HCT116 (cell line): ENCODE results near the gene PCED1A. TPM values are rescaled to one million over a fixed set of nuclear protein-coding genes. Genes with fewer than 3 reads are reported as not detected.
"Not testable (repeated sequence)": the region's sequence is repeated elsewhere in the genome, so short reads cannot be mapped to it uniquely, and the experiment has no call there.

ENCODE experiments used
- ATAC-seq: fragments of 200-7000 bp; cut with Tn5 transposase; 2 replicates; pipeline ENCODE4 v1.9.1; 2020; ENCODE audit warnings: mild to moderate bottlenecking, moderate library complexity
- BruUV-seq: library from RNA; stranded (reverse); fragments of 400-500 nt; replicated peaks from 2 replicates; lab custom pipeline; 2021; lab: Mats Ljungman, UMichigan
- CTCF ChIA-PET: fragments of 300-600 bp; sonication (Branson Sonifier 250); formaldehyde crosslinking; loops from one replicate; lab custom pipeline; 2021; ENCODE audit warnings: antibody characterized with exemption; lab: Charles Lee
- POLR2A ChIA-PET: fragments of 300-600, 350-600 bp; sonication (Branson Sonifier 250); formaldehyde crosslinking; loops from one replicate; lab custom pipeline; 2021; ENCODE audit warnings: antibody characterized with exemption; lab: Charles Lee
- RAD21 ChIA-PET, 2 experiments: fragments of 300-600 bp; sonication (Branson Sonifier 250); formaldehyde crosslinking; loops; one replicate each; lab custom pipeline; 2023; ENCODE audit warnings: low total read pairs in 2 of 2; ENCODE audit not compliant: uncharacterized antibody in 2 of 2, unreplicated experiment in 2 of 2, low non-redundant PET in 1 of 2; lab: Charles Lee
- DNase-seq: peaks from one replicate; pipeline ENCODE4 v3.0.0-alpha.2; 2010; ENCODE audit warnings: low read depth, low spot score
- H2AFZ ChIP-seq: fragments of 200-600 bp; shearing (Covaris generic), sonication (generic); 2 replicates; pipeline ENCODE4 v1.6.1; 2017; ENCODE audit warnings: low read depth, mixed run types, mixed read lengths, antibody characterized with exemption, low read length; ENCODE audit not compliant: poor library complexity, severe bottlenecking
- H3K27ac ChIP-seq: 2 replicates; pipeline ENCODE4 v1.5.1; 2012; ENCODE audit warnings: low read depth, low read length
- H3K27me3 ChIP-seq: fragments of 200-600 bp; sonication (generic); 2 replicates; pipeline ENCODE4 v1.6.1; 2016; ENCODE audit warnings: mixed run types, low read length, mixed read lengths; ENCODE audit not compliant: insufficient read depth
- H3K36me3 ChIP-seq, 2 experiments: fragments of 200-500 bp in 1 of 2; fragments of 200-600 bp in 1 of 2; sonication (Bioruptor generic) in 1 of 2; sonication (generic) in 1 of 2; 2 replicates each; pipeline versions ENCODE4 v1.5.1 to v1.6.1; 2014 to 2016; ENCODE audit warnings: low read length in 2 of 2, inconsistent platforms in 1 of 2, mixed read lengths in 1 of 2, mixed run types in 1 of 2; ENCODE audit not compliant: insufficient read depth in 2 of 2, control insufficient read depth in 1 of 2
- H3K4me1 ChIP-seq, 2 experiments: fragments of 200-600 bp in 1 of 2; sonication (generic) in 1 of 2; 2 replicates each; pipeline versions ENCODE4 v1.5.1 to v1.6.1; 2012 to 2017; ENCODE audit warnings: low read length in 2 of 2, inconsistent platforms in 1 of 2, mild to moderate bottlenecking in 1 of 2, mixed read lengths in 1 of 2, mixed run types in 1 of 2, moderate library complexity in 1 of 2; ENCODE audit not compliant: insufficient read depth in 2 of 2, control insufficient read depth in 1 of 2
- H3K4me2 ChIP-seq: fragments of 200-600 bp; sonication (generic); 2 replicates; pipeline ENCODE4 v1.6.1; 2017; ENCODE audit warnings: mixed run types, low read length, mixed read lengths
- H3K4me3 ChIP-seq, 2 experiments: fragments of 200-600 bp in 1 of 2; sonication (generic) in 1 of 2; replicated peaks in 1 of 2; 2 replicates each; pipeline ENCODE4 v1.5.1; 2011 to 2016; ENCODE audit warnings: low read length in 2 of 2, control low read depth in 1 of 2, low read depth in 1 of 2, mild to moderate bottlenecking in 1 of 2, mixed read lengths in 1 of 2, mixed run types in 1 of 2
- H3K79me2 ChIP-seq: fragments of 200-600 bp; sonication (generic); 2 replicates; pipeline ENCODE4 v1.6.1; 2017; ENCODE audit warnings: mild to moderate bottlenecking, mixed run types, low read length, moderate library complexity, mixed read lengths; ENCODE audit not compliant: insufficient read depth
- H3K9ac ChIP-seq: fragments of 200-600 bp; sonication (generic); 2 replicates; pipeline ENCODE4 v1.6.1; 2016; ENCODE audit warnings: low read length, mixed read lengths
- H3K9me2 ChIP-seq: fragments of 200-600 bp; sonication (generic), shearing (Covaris generic); 2 replicates; pipeline ENCODE4 v1.6.1; 2017; ENCODE audit warnings: mixed run types, mild to moderate bottlenecking, moderate library complexity; ENCODE audit not compliant: insufficient read depth
- H3K9me3 ChIP-seq, 2 experiments: fragments of 200-500 bp in 1 of 2; fragments of 200-600 bp in 1 of 2; sonication (Bioruptor generic) in 1 of 2; sonication (generic) in 1 of 2; 2 replicates each; pipeline ENCODE4 v1.6.1; 2014 to 2017; ENCODE audit warnings: low read length in 2 of 2, mixed read lengths in 2 of 2, inconsistent platforms in 1 of 2, low read depth in 1 of 2, mild to moderate bottlenecking in 1 of 2, mixed run types in 1 of 2, moderate library complexity in 1 of 2; ENCODE audit not compliant: control insufficient read depth in 1 of 2, insufficient read depth in 1 of 2
- H4K20me1 ChIP-seq: fragments of 200-600 bp; sonication (generic), shearing (Covaris generic); 2 replicates; pipeline ENCODE4 v1.6.1; 2017; ENCODE audit warnings: mixed run types, mild to moderate bottlenecking, moderate library complexity; ENCODE audit not compliant: insufficient read depth
- ELF1 ChIP-seq: IDR thresholded peaks from 2 replicates; pipeline ENCODE4 v1.6.1; 2012; ENCODE audit warnings: low read depth, borderline replicate concordance
- FOSL1 ChIP-seq: IDR thresholded peaks from 2 replicates; pipeline ENCODE4 v1.6.1; 2012; ENCODE audit warnings: low read depth
- RAD21 ChIP-seq: IDR thresholded peaks from 2 replicates; pipeline ENCODE4 v1.6.1; 2012; ENCODE audit warnings: low read depth, mild to moderate bottlenecking
- SIN3A ChIP-seq: IDR thresholded peaks from 2 replicates; pipeline ENCODE4 v1.6.1; 2012; ENCODE audit warnings: low read depth
- SP1 ChIP-seq: IDR thresholded peaks from 2 replicates; pipeline ENCODE4 v1.6.1; 2012; ENCODE audit warnings: low read depth
- SRF ChIP-seq: IDR thresholded peaks from 2 replicates; pipeline ENCODE4 v1.6.1; 2012; ENCODE audit warnings: low read depth
- intact Hi-C: fragments of 100-400 bp; cut with micrococcal nuclease; formaldehyde crosslinking; loops from 2 replicates; pipeline ENCODE4 v1.10.0; 2022
- total RNA-seq: library from RNA; stranded (reverse); gene quantifications from one replicate; pipeline ENCODE4 v1.2.1, GENCODE V29; 2021; ENCODE audit not compliant: unreplicated experiment
- TF ChIP-seq, protein P1 (sequence below): IDR thresholded peaks from 2 replicates; pipeline ENCODE4 v1.6.1; 2012
- TF ChIP-seq, protein P2 (sequence below): IDR thresholded peaks from 2 replicates; pipeline ENCODE4 v1.6.1; 2012; ENCODE audit warnings: low read depth
- TF ChIP-seq, protein P3 (sequence below): IDR thresholded peaks from 2 replicates; pipeline ENCODE4 v1.6.1; 2012

The PCED1A gene
- total RNA-seq, 1 experiment from 2014 or later = 31.8 TPM

DNA sequence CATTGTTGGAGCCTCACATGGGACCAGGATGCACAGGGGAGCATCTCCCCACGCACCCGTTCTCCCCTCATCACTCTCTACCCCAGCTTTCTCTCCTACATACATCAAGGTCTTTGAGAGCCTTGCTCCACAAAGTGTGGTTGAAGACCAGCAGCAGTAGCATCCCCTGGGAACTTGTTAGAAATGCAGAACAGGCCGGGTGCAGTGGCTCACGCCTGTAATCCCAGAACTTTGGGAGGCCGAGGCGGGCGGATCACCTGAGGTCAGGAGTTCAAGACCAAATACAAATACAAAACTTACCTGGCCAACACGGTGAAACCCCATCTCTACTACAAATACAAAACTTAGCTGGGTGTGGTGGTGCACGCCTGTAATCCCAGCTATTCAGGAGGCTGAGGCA, 32.5 kb downstream of the PCED1A start:
- H3K4me3 ChIP-seq, H3K9me2 ChIP-seq, ATAC-seq, H3K4me1 ChIP-seq, CTCF ChIA-PET, H3K36me3 ChIP-seq, H3K9me3 ChIP-seq, H3K27ac ChIP-seq, RAD21 ChIA-PET, H3K4me2 ChIP-seq, H3K27me3 ChIP-seq, POLR2A ChIA-PET, BruUV-seq, intact Hi-C loops, H4K20me1 ChIP-seq, DNase-seq, H3K9ac ChIP-seq, H3K79me2 ChIP-seq, H2AFZ ChIP-seq: not testable (repeated sequence)

- POLR2A ChIA-PET = no interaction called here
- intact Hi-C loops = no loop called here
- no peaks in the 10 kb centered on the region for H3K9me2 ChIP-seq
Observed at GRCh38 chr20:2807019-2807418, 33.4 kb downstream of the PCED1A start.

More at GRCh38 chr20:2807019-2807418, 33.4 kb downstream of the PCED1A start:
- no peak for DNase-seq
- TF ChIP-seq, protein P1, sequence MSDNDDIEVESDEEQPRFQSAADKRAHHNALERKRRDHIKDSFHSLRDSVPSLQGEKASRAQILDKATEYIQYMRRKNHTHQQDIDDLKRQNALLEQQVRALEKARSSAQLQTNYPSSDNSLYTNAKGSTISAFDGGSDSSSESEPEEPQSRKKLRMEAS = no peak
- TF ChIP-seq FOSL1 (no peak), SRF (no peak), ELF1 (no peak), RAD21 (no peak), SIN3A (no peak), SP1 (no peak)
- TF ChIP-seq, protein P2, sequence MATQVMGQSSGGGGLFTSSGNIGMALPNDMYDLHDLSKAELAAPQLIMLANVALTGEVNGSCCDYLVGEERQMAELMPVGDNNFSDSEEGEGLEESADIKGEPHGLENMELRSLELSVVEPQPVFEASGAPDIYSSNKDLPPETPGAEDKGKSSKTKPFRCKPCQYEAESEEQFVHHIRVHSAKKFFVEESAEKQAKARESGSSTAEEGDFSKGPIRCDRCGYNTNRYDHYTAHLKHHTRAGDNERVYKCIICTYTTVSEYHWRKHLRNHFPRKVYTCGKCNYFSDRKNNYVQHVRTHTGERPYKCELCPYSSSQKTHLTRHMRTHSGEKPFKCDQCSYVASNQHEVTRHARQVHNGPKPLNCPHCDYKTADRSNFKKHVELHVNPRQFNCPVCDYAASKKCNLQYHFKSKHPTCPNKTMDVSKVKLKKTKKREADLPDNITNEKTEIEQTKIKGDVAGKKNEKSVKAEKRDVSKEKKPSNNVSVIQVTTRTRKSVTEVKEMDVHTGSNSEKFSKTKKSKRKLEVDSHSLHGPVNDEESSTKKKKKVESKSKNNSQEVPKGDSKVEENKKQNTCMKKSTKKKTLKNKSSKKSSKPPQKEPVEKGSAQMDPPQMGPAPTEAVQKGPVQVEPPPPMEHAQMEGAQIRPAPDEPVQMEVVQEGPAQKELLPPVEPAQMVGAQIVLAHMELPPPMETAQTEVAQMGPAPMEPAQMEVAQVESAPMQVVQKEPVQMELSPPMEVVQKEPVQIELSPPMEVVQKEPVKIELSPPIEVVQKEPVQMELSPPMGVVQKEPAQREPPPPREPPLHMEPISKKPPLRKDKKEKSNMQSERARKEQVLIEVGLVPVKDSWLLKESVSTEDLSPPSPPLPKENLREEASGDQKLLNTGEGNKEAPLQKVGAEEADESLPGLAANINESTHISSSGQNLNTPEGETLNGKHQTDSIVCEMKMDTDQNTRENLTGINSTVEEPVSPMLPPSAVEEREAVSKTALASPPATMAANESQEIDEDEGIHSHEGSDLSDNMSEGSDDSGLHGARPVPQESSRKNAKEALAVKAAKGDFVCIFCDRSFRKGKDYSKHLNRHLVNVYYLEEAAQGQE = no peak
- TF ChIP-seq, protein P3, sequence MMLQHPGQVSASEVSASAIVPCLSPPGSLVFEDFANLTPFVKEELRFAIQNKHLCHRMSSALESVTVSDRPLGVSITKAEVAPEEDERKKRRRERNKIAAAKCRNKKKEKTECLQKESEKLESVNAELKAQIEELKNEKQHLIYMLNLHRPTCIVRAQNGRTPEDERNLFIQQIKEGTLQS = no peak
- Histone ChIP-seq H3K9ac (no peak overlapping the region), H4K20me1 (no peaks in the 10 kb centered on the region), H3K27me3 (peaks cover 4% of the 10 kb centered on the region; the same call in 1 of the 2 replicates), H3K4me1 (peaks cover 3 to 5% of the 10 kb centered on the region in 2 experiments; a peak in 2 of 4 replicates), H3K36me3 (no peaks in the 10 kb centered on the region), H3K4me2 (no peak overlapping the region), H3K4me3 (no peak overlapping the region), H2AFZ (no peak overlapping the region), H3K27ac (no peak overlapping the region), H3K79me2 (no peaks in the 10 kb centered on the region), H3K9me3 (0 out of 4 replicates have a peak, but pooled peaks cover 0 to 4% of the 10 kb centered on the region in 2 experiments)
- no peak for ATAC-seq
- BruUV-seq = no TSS peak
- ChIA-PET RAD21 (no interaction called here), CTCF (no interaction called here)
